ENCODE data around the gene MOV10.
"Not testable (repeated sequence)": the region's sequence is repeated elsewhere in the genome, so short reads cannot be mapped to it uniquely, and the experiment has no call there.

MOV10 gene

GRCh38 chr1:112674440-112674985 is at the start of gene MOV10:
TSS of gene MOV10 (plus strand) at chr1:112674659. CDS start at chr1:112674913, 254 bp downstream.
- DNase-seq = peak; percentile 66

GRCh38 chr1:112625696-112626095 is 48.8 kb upstream of the MOV10 start:
- no peak for DNase-seq

GRCh38 chr1:112626193-112626592 is 48.3 kb upstream of the MOV10 start:
- DNase-seq = no peak

GRCh38 chr1:112626887-112627286 is 47.6 kb upstream of the MOV10 start:
- DNase-seq = no peak

- DNase-seq = no peak
These were observed 45.9 kb upstream of the MOV10 start for GRCh38 chr1:112628516-112628915.

- no peak for DNase-seq
These were observed 45.2 kb upstream of the MOV10 start for GRCh38 chr1:112629256-112629655.

- DNase-seq = no peak
These were observed 40.8 kb upstream of the MOV10 start for GRCh38 chr1:112633628-112634027.

- DNase-seq = no peak
These were observed 40.1 kb upstream of the MOV10 start for GRCh38 chr1:112634367-112634766.

GRCh38 chr1:112636056-112636455 is 38.4 kb upstream of the MOV10 start:
- DNase-seq = no peak

GRCh38 chr1:112636597-112637253 is 37.7 kb upstream of the MOV10 start:
- no peak for DNase-seq

GRCh38 chr1:112637254-112638109 is 37.0 kb upstream of the MOV10 start:
- DNase-seq = no peak

- no peak for DNase-seq
These were observed 36.4 kb upstream of the MOV10 start for GRCh38 chr1:112638110-112638428.

- not testable (repeated sequence) for DNase-seq
These were observed 34.0 kb upstream of the MOV10 start for GRCh38 chr1:112640437-112640836.

- DNase-seq = no peak
These were observed 31.4 kb upstream of the MOV10 start for GRCh38 chr1:112643080-112643479.

GRCh38 chr1:112646225-112646624 is 28.2 kb upstream of the MOV10 start:
- no peak for DNase-seq

- no peak for DNase-seq
These were observed 23.3 kb upstream of the MOV10 start for GRCh38 chr1:112651205-112651604.

GRCh38 chr1:112665857-112666256 is 8.6 kb upstream of the MOV10 start:
- no peak for DNase-seq

- DNase-seq = no peak
These were observed 7.5 kb upstream of the MOV10 start for GRCh38 chr1:112666946-112667345.

GRCh38 chr1:112672009-112672408 is 2.5 kb upstream of the MOV10 start:
- no peak for DNase-seq

- DNase-seq = no peak
These were observed 1.6 kb upstream of the MOV10 start for GRCh38 chr1:112672842-112673241.

- DNase-seq = peak; percentile 24
These were observed 643 bp upstream of the MOV10 start for GRCh38 chr1:112673592-112674439.

GRCh38 chr1:112674986-112675727 is 698 bp downstream of the MOV10 start:
- peak; percentile 50 for DNase-seq

All from CD4-positive, alpha-beta T cell treated with Interleukin-17A for 4 hours (primary cell).